Eye (tissue), 1 donor: ENCODE results near the gene ZNF451.

Experiments used
- DNase-seq: peaks from one replicate; pipeline ENCODE4 v3.0.0-alpha.2; 2015

Gene ZNF451

DNA sequence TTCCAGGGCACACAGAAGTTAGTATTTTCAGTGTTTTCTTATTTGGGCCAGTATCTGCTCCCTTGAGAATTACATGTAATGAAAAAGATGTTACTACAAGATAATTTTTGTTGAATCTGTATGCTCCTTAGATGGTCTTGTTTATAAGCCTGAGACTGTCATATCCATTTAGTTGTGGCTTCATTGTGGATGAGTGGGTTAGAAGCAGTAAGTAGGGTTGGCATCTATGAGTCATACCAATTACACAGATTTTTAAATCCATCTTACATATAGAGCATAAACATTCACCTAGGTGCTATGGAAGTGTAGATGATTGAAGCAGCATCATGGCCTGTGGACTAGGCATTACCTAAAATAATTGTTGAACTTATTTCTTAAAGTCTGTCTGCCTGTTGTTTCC, 68.7 kb downstream of the ZNF451 start:
- no peak for DNase-seq

DNA sequence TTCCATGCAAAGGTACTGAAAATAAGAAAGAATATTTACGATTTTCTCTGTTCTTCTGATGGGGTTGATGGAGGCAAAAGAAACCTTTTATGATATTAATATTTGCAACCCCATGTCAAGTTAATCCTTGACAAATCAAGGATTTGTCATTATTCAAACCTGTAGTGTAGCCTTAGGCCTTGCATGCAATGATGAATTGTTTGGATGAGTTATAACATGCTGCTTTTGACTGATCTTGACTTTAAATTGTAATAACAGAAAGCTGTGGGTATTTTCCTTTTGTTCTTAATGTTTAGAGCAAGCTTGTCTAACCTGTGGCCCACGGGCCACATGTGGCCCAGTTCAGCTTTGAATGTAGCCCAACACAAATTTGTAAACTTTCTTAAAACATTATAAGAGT, 69.1 kb downstream of the ZNF451 start:
- no peak for DNase-seq

DNA sequence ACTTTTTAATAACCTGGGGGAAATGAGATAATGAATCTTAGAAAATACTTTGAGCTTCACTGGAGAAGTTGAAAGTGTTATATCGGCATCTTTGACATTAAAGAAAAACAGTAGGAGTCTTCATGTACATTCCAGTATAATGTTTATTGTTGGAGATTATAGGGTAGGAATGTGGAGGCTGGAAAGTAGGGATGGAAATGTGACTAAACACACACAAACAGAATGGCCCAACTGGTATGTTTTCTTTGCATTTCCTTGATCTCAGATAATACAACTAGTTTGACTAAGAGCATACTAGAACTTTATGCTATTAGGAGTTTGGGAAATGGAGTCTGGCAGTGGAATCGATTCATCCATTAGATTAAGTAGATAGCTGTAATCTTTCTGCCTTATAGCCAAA, 72.0 kb downstream of the ZNF451 start:
- DNase-seq = no peak

DNA sequence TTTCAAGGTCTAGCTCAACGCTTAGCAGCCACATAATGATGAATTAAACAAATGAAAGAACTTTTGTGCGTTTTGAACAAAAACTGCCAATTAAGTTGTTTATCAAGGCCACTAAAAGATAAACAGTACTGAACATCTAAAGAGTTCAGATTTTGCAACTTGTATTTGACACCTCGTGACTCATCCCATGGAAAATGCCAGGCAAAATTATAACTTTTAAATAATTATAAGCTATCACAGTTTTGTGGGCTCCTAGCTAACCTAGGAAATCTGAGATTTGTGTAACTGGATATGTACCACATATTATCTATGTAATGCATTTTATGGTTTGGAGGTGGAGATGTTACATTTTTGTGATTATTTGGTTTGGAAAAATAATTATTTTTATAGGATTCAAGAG, 72.5 kb downstream of the ZNF451 start:
- no peak for DNase-seq

DNA sequence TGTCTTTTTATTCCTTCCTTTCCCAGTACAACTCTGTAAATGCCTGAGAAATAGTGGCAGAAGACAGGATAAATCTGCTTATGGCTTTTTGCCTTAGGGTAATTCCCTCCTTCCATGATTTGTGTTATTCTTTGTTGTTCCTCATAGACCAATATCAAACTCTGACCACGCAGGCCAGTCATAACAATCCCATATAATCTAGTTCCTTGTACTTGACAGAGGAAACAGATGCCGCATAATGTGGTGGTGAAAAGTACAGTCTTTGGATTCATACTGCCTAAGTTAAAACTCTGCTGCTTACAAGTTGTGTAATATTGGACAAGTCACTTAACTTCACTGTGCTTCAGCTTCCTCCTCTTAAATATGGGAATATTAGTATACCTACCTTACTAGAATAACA, 74.0 kb downstream of the ZNF451 start:
- DNase-seq = no peak

DNA sequence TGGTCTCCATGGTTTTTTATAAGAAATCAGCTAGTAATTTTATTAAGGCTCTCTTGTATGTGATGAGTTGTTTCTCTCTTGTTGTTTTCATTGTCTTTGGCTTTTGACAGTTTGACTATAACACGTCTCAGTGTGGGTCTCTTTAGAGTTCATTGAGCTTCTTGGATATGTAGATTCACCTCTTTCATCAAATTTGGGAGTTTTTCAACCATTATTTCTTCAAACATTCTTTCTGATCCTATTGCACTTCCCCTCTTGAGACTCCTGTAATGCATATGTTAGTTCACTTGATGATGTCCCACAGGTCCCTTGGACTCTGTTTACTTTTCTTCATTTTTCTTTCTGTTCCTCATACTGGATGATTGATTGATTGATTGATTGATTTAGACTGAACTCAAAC, 75.1 kb downstream of the ZNF451 start:
- DNase-seq = no peak

DNA sequence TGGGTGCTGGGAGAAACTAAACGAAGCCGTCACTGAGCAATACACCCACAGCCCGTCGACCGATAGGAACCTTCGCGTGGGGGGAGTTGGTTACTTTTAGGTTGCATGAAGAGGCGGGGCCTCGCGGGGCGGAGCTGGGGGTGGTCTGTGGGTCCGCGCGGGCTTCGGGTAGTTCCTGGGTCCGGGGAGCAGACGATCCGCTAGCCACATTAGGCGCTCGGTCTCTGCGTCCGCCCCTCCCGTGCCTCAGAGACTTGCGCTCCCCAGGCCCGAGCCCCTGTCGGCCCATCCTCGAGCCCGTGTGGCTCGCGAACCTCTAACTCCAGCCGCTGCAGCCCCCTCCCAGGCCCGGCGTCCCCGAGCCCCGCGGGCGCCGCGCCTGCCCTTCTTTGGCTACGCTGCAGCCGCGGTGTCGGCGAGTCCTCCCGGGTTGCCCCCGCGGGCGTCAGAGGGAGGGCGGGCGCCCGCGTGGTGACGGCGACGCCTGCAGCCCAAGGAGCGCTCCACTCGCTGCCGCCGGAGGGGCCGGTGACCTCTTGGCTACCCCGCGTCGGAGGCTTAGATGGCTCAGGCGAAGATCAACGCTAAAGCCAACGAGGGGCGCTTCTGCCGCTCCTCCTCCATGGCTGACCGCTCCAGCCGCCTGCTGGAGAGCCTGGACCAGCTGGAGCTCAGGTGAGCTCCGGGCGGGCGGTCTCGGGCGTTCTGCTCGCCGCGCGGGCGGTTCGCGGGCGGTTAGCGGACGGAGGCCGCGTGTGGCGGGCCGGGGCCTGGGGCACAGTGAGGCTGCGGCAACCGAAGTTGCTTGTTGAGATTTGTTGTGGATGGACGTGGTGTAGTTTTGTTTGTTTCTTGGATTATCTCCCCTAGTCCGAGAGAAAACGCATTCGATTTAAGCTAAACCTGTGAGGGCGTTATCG, 82.4 kb downstream of the ZNF451 start, which contains the start of gene BAG2:
Gene BAG2, plus strand, starts transcription at position 191 of the 920 bp plus-strand sequence. Its CDS starts 372 bp downstream, at position 563.
- peak; percentile 93 for DNase-seq

DNA sequence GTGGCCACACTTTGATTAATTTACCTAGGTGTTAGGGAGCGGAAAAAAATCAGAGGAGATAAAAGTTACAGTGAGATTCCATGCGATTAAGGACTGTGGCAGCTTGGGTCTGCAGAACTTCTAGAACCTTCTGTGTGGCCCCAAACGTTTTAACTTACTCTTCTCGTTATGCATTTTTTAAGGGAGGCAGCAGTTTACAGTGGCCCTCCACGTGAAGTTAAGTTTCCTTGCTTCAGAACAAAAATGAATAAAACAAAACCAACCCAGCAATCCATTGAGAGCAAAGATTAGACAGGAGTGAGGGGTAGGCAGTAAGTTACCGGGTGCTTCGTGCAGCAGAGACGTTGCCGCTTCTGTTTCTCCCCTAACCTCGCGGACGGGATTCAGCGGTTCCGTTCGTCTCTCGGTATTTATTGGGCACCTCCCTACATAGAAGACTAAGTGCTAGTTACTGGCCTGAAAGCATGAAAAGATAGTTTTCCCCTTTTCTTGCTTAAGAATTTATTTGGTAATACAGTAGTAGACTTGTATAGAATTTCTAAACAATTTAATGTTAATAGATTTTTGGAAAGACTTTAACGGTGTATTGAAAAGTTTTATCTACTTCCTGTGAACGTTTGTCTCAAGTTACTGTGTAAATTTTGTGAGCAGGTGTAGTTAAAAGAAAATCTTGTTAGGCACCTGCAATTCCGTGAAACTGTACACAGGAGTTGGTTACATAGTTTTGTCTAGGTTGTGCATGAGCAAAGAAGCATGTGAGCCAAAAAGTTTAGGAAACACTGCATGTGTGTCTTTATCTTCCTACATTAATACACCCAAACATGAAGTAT, 83.3 kb downstream of the ZNF451 start:
- peak; percentile 68 for DNase-seq

DNA sequence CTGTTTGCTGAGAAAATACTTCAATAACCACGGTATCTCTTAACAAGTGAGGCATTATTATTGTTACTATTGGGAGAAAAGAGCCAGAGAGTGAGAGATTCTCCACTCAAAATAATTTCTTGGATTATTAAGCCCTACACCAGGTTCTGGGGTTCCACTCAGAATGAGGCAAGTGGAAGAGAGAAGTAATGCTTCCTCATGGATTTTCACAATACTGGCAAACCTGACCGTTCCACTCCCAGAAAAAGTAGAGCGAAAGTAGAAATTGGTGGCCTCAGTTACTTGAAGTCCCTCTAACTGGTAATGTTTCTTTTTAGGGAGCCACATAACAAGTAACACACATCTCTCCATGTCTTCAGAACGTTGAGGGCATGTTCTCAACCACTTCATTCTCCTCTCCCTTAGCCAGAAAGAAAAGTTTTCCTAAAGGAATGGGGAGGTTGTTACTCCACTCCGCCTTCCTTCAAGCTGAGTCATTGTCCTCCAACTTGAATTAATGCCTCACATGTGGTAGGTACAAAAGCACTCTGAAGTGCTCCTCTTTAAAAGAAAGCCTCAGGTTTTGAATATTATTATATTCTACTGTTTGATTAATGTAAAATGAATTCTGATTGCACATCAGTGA, 84.0 kb downstream of the ZNF451 start:
- peak; percentile 30 for DNase-seq

DNA sequence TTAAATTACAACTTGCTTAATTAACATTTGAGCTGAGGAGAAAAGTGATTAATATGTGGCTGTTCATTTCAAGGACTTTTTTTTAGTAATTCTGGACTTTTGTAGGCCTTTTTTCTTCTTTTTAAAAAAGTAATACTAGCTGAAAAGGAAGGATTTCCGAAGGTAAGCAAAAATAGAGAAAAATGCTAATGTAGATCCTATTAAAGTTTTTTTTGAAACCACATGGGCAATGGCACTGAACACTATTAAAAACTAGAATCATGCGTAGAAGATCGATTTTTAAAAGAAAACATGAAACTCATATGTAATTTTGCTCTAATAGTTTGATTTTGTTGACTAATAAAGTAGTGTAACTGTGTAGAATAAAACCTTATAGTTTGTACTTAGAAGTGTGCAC, 84.5 kb downstream of the ZNF451 start:
- DNase-seq = no peak

DNA sequence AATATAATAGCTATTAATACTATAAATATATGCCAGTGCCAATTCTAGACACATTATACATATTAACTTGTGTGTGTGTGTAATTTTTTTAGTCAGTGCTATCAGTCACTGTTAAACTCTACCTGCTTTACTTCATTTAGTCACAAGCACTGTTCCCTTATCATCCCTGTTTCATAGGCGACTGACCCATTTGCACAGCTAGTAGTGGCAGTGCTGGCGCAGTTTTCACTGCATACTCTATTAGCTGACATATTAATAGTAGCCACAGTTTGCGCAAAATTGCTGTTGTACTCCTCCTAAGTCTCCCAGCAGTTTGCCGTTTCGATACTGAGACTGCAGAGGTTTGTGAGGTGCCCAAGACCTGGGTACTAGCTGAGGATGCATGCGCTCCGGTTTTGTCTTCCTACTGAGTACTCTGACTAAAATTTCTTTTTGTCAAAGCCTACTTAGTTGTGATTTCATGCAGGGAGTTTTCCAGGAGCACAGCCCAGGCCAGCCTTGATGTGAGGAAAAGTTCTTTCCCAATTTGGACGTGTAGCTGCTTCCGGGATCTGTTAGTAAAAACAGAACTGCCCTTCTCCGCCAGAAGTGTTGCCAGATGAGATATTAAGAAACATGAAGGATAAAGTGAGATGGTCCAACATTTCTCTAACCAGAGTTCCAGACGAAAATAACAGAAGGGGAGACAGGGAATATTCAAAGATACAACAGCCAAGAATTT, 87.7 kb downstream of the ZNF451 start:
- no peak for DNase-seq

DNA sequence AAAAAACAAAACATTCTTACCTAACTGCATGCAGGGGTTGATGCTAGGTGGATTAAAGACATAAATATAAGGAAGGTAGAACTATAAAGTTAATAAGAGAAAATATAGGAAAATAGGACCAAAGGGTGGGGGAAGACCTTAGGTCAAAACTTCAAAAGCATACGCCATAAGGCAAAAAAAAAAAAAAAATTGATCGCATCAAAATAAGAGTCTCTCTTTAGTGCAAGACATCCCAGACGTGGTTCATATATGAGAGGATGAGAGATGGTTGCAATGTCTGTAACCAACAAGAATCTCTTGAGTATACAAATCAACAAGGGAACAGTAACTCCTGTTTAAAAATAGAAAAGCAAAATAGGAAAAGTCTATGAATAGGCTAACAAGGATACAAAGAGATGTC, 90.6 kb downstream of the ZNF451 start:
- DNase-seq = no peak

DNA sequence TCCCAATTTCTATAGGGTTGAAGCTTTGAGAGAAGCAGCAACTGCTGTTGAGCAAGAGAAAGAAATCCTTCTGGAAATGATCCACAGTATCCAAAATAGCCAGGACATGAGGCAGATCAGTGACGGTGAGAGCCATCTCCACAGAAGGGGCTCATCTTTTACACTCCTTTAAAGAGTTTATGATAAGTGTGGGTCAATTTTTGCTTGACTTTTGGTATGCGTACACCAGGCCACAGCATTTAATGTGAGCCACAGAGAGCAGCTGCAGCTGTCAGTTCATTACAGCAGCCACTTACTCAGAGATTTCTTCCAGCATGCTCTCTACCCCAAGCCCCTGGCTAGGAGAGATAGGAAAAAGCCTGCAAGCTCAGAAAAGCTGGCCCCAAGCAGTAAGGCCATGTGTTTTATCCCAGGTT, 92.0 kb downstream of the ZNF451 start:
- peak; percentile 58 for DNase-seq

DNA sequence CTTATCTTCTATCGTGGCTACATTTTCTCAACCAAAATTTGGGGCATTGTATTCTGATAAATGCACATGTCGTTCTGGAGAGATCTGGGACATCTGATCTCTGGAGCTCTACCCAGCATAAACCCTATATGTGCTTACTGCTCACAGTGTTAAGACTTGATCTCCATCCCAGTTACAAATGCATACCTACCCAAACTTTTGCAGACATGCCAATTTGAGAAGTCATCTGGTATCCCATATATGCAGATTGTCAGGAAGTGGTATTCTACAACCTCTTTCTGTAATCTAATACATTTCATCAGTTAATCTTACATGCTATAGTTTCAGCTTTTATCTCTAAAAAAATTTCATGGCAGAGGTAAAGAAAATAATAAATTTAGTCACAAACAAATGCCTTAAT, 93.3 kb downstream of the ZNF451 start:
- DNase-seq = no peak

DNA sequence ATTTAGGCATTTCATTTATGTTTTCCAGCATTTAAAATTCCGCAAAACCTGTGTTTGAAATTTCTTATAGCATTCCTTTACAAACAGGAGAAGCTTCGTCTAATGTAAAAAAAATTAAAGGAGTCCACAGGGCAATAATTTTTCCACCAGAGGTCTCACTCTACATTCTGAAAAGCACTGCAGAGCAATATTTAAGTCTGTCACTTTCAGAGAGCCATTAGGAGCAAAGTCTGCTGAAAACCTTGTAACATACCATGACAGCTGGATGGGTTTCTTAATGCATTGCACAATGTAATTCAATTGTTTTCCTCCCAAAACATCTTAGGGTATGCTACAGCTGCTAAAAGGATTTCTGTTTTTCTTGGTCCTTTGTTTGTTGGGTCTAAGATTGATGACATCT, 100.2 kb downstream of the ZNF451 start:
- peak; percentile 28 for DNase-seq

DNA sequence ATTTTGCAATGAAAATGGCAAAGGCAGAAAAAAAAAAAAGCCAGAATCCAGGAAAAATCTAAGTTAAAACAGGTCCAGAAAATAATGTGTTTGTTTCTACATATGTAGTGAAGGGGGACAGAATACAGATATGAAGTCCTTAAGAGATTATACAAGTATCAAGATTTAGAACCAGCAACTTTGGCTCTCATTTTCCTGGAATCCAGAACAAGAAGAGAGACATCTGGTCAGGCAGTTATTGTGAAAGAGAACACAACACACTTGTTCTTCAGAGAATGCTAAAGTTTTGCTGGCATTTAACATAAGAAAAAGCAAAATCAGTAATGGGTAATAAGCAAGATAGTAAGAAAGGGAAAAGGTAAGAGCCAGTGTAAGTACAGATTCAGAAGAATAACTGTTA, 103.2 kb downstream of the ZNF451 start:
- DNase-seq = no peak

DNA sequence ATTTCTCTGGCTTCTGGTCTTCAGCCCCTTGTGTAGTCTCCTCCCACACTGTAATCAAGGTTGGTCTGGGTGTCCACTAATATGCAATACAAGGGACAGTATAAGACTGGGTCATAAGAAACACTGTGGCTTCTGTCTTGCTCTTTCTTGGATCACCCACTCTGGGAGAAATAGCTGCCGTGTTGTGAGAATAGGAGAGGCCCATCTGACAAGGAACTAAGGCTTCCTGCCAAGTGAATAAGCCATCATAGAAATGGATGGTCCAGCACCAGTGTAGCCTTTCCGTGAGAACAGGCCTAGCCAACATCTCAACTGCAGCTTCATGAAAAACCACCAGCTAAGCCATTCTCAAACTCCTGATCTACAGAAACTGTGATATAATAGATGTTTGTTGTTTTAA, 105.5 kb downstream of the ZNF451 start:
- no peak for DNase-seq

DNA sequence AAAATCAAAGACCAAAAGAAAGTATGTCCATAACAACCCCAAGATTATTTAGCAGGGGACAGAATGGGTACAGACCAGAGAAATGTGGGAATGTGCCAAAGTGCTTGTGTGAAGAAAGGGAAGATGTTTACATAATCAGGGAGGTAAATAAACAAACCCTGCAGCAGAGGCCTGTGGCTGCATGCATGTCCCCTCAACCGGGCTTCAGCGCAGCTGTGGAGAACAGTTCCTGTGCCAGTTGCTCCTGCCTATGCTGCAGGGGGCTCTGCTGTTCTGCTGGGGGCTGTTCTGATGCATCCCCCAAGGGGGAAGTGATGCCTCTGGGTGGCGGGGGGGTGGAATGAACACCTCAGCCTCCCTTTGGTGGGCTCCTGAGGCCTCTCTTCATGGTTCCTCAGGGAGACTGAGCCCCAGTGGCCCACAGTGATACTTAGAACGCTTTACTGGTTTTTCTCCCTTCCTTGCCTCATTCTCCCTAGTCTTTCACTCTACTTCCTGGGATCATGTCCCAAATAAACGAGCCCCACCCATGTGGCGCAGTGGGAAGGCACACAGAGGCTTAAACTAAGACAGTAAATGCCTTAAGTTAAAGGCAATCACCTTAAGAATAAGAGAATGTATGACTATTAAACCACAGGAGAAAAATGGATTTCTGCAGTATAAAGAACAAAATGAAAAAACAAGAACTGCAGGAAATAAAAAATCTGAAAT, 109.1 kb downstream of the ZNF451 start:
- DNase-seq = no peak

DNA sequence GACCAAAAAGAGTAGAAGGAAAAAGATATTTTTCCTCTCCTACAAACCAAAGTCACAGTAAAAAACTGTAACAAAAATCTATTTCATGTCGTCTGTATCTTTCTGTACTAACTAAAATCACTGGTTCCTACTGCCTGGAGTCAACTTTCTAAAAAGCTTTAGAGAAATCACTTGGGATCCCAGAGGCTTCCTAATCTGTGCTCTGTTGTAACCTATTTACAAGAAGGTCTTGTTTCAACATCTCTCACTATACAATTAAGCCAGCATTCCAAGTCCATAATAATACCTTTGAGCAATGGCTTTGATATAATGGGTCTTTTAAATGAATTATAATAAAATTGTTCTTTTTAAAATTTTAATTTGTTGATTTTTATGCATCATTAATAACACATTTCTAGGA, 111.7 kb downstream of the ZNF451 start:
- DNase-seq = no peak

DNA sequence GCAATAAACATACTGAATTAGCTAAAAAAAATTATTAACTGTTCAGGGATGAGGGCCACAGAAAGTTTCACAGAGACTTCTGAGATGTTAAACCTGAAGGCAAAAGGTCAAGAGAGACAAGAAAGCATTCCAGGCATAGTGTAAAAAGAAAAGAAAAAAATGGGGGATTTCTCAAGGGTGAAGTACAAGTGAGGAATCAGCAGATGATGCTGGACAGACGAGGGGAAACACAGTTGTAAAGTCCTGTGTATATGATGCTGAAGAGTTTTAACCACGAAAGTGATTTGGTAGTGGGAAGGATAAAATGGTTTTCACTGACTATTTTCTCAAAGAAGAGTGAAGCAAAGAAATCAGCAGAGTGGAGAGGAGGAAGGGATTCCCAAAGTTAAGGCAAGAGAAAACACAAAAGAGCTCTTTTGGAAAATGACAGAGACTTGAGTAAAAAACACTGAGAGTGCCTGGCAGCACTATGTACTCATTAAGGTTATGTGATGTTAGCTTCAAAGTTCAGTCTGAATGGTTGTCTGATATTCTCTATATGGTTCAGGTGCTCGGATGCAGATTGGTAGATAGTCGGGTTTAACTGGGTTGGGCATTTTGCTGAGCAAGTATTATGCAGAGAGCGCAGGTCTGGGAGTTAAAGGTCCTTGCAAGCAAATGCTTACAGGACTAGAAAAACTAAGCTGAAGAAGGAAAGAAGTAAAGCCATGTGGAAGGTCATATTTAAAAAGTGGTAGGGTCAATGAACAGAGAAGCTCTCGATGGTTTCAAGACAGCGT, 115.8 kb downstream of the ZNF451 start:
- DNase-seq = no peak

DNA sequence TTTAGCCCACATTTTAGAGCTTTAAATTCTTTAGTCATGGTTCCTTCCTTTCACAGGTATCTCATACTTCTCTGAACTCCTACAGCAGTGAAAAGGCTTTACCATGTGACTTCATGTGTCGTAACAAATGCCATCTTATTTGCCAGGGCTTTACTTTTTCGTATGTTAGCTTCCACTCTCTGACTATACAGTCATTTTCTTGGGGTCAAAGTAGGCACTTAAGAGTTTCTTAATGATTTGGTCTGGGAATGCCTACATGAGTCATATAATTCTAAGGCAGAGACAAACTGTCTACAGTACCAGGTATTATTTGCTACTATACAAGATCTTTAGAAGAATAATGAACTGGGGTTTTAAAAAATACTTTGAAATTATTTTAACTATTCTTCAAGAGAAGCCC, 117.2 kb downstream of the ZNF451 start:
- no peak for DNase-seq
